A673 (cell line): ENCODE results near the gene NOC4L. TPM values are rescaled to one million over a fixed set of nuclear protein-coding genes. Genes with fewer than 3 reads are reported as not detected.

Source experiments
- BruUV-seq: library from RNA; stranded (reverse); fragments of 400-500 nt; replicated peaks from 2 replicates; lab custom pipeline; 2021; lab: Mats Ljungman, UMichigan
- CTCF ChIA-PET: fragments of 300-600 bp; sonication (Branson Sonifier 250); formaldehyde crosslinking; loops from one replicate; lab custom pipeline; 2022; ENCODE audit warnings: antibody characterized with exemption; lab: Charles Lee
- POLR2A ChIA-PET: fragments of 300-600 bp; sonication (Branson Sonifier 250); formaldehyde crosslinking; loops from one replicate; lab custom pipeline; 2022; ENCODE audit warnings: antibody characterized with exemption; ENCODE audit not compliant: low non-redundant PET; lab: Charles Lee
- DNase-seq: peaks from one replicate; pipeline ENCODE4 v3.0.0-alpha.2; 2015; ENCODE audit warnings: low spot score
- H3K27ac ChIP-seq: fragments of 200-600 bp; sonication (generic); 2 replicates; pipeline ENCODE4 v1.5.1; 2016; ENCODE audit warnings: mixed run types, low read depth, mild to moderate bottlenecking, mixed read lengths, antibody characterized with exemption, low read length; ENCODE audit not compliant: poor library complexity, severe bottlenecking
- H3K27me3 ChIP-seq: fragments of 200-600 bp; sonication (generic); replicated peaks from 2 replicates; pipeline ENCODE4 v1.6.1; 2017; ENCODE audit warnings: mixed run types, low read depth, mild to moderate bottlenecking, mixed read lengths, antibody characterized with exemption, low read length; ENCODE audit not compliant: insufficient read depth, poor library complexity
- H3K36me3 ChIP-seq: fragments of 200-600 bp; sonication (generic); 2 replicates; pipeline ENCODE4 v1.6.1; 2016; ENCODE audit warnings: mixed run types, mild to moderate bottlenecking, mixed read lengths, antibody characterized with exemption, low read length; ENCODE audit not compliant: insufficient read depth, poor library complexity, severe bottlenecking
- H3K4me1 ChIP-seq: fragments of 200-600 bp; sonication (generic); 2 replicates; pipeline ENCODE4 v1.6.1; 2017; ENCODE audit warnings: mixed run types, mild to moderate bottlenecking, mixed read lengths, antibody characterized with exemption, low read length; ENCODE audit not compliant: insufficient read depth, poor library complexity, severe bottlenecking
- H3K4me3 ChIP-seq: fragments of 200-600 bp; sonication (generic); 2 replicates; pipeline ENCODE4 v1.5.1; 2016; ENCODE audit warnings: low read depth, mixed run types, mild to moderate bottlenecking, mixed read lengths, low read length; ENCODE audit not compliant: poor library complexity, severe bottlenecking
- H3K9me3 ChIP-seq: fragments of 200-600 bp; sonication (generic); 2 replicates; pipeline ENCODE4 v1.6.1; 2016; ENCODE audit warnings: mixed run types, low read depth, mild to moderate bottlenecking, mixed read lengths, antibody characterized with exemption, low read length; ENCODE audit not compliant: poor library complexity, severe bottlenecking
- EZH2 ChIP-seq: fragments of 200-600 bp; sonication (generic); IDR thresholded peaks from 2 replicates; pipeline ENCODE4 v1.6.1; 2017; ENCODE audit warnings: borderline replicate concordance, low read depth, mild to moderate bottlenecking, mixed read lengths, antibody characterized with exemption, low read length; ENCODE audit not compliant: poor library complexity, severe bottlenecking
- intact Hi-C: fragments of 100-400 bp; cut with micrococcal nuclease; formaldehyde crosslinking; loops from one replicate; pipeline ENCODE4 v1.10.0; 2022; ENCODE audit not compliant: unreplicated experiment
- total RNA-seq: library from RNA; stranded (reverse); gene quantifications from 2 replicates; pipeline ENCODE4 v1.2.3, GENCODE V29; 2021
- TF ChIP-seq, protein P1 (sequence below): fragments of 300-800, 200-600 bp; sonication (generic); conservative IDR thresholded peaks from 2 replicates; pipeline ENCODE4 v1.5.1; 2017; ENCODE audit warnings: low read depth, mild to moderate bottlenecking, antibody characterized with exemption, low read length, moderate library complexity, mixed read lengths

NOC4L gene
- total RNA-seq, 1 experiment from 2014 or later: 46.9 TPM

DNA sequence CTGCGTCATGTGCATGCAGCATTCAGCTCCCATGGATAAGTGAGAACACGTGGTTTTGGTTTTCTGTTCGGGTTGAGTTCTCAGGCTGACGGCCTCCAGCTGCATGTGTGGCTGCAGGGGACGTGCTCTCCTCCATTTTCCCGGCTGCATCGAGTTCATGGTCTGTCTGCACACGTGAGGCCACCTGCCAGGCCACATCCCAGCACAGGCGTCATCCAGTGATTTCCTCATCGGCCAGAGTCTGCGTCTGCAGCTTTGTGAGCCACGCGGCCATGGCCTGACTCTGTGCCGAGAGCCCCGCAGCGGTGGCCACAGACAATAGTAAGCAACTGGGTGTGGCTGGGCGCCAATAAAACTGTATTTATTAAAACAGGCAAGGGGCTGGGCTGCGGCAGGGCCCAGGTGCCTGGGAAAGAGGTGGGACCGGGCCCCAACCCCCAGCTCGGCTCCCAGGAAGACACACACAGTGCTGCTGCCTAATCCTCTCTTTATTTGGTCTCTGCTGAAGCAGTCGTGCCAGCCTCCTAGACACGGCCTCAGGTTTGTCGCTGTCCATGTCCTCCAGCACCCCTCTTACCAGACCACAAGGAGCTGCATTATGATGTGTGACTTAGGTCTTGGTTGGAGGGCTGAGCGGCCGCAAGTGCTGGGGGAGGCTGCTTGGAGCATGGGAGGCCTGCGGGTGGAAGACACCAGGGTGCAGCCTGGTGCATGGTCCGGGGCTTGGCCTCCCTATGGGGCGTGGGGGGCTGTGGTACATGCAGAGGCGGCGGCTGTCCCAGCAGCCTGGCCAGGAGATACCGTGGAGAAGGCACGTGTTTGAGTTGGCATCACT, 52.0 kb downstream of the NOC4L start:
- ChIA-PET CTCF (no interaction called here), POLR2A (no interaction called here)
- H3K27me3 ChIP-seq: no peaks in the 10 kb centered on the region

DNA sequence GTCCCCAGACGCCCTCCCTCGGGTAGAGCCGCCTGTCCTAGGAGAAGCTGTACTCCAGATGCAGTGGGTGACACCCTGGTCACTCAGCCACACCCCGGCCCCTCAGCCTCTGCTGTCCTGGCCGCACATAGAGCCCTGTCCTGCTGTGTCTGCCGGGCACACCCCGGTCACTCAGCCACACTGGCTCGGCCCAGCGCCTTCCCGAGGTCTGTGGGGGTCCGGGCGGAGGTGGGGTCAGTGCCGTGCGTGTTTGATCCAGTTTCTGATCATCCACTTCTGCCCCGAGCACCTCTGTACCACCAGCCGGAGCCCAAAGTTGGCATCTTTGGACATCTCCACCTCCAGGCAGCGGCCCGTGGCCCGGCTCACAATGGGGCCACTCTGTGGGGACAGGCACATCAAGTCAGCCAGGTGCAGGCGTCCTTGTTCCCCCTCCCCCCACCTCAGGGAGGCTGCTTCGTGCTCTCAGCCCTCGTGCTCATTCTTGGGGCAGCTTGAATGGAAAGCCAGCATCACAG, 52.7 kb downstream of the NOC4L start:
- CTCF ChIA-PET: no interaction called here

More for the DNA sequence above, 52.0 kb downstream of the NOC4L start:
- H3K36me3 ChIP-seq: no peaks in the 10 kb centered on the region
- H3K4me1 ChIP-seq: peaks cover 7% of the 10 kb centered on the region
- BruUV-seq: no TSS peak
- H3K27ac ChIP-seq: no peak overlapping the region
- H3K9me3 ChIP-seq: peaks cover 8% of the 10 kb centered on the region
- no peak for DNase-seq
- H3K4me3 ChIP-seq: no peak overlapping the region
- TF ChIP-seq, protein P1, sequence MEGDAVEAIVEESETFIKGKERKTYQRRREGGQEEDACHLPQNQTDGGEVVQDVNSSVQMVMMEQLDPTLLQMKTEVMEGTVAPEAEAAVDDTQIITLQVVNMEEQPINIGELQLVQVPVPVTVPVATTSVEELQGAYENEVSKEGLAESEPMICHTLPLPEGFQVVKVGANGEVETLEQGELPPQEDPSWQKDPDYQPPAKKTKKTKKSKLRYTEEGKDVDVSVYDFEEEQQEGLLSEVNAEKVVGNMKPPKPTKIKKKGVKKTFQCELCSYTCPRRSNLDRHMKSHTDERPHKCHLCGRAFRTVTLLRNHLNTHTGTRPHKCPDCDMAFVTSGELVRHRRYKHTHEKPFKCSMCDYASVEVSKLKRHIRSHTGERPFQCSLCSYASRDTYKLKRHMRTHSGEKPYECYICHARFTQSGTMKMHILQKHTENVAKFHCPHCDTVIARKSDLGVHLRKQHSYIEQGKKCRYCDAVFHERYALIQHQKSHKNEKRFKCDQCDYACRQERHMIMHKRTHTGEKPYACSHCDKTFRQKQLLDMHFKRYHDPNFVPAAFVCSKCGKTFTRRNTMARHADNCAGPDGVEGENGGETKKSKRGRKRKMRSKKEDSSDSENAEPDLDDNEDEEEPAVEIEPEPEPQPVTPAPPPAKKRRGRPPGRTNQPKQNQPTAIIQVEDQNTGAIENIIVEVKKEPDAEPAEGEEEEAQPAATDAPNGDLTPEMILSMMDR: no peak
- no peak for TF ChIP-seq EZH2
- intact Hi-C loops: no loop called here

DNA sequence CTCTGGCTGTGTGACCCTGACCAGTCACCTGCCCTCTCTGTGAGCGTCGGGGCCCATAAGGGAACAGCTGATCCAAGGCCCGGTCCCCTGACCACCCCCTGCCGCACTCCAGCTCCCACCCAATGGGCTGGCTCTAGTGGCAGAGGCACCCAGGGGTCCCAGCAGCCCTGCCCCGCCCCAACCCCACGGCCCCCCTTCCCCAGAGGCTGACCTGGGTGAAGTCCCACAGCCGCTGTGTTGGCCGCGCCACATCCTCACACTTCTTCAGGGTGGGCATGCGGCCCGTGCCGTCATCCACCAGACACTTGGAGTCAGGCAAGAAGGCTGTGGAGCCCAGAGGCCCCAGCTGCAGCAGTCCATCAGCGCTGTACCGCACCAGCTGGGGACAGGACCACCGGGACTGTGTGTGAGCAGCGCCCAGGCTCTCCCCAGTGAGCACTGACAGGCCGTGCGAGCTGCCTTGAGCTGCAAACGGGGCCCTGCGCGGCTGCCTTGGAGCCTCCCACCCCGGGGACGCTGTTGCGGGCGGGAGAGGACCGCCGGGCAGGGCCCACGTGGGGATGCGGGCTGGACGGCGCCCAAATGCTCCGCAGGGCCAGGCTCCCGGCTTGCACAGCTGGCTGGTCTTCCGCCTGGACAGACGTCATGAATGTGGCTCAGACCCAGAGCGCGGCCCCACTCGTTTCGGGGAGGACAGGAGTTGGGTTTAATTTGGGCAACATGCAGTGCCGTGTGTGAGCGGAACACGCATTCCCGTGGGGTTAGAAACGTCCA, 53.5 kb downstream of the NOC4L start:
- Histone ChIP-seq H3K27ac (no peak overlapping the region), H3K4me3 (no peak overlapping the region), H3K36me3 (no peaks in the 10 kb centered on the region), H3K4me1 (no peaks in the 10 kb centered on the region), H3K9me3 (peaks cover 8% of the 10 kb centered on the region), H3K27me3 (no peaks in the 10 kb centered on the region)
- no TSS peak for BruUV-seq
- POLR2A ChIA-PET: no interaction called here
- CTCF ChIA-PET: no interaction called here
- no peak for DNase-seq
- no peak for TF ChIP-seq EZH2
- TF ChIP-seq, protein P1: no peak
- intact Hi-C loops: no loop called here

More for the DNA sequence above, 52.7 kb downstream of the NOC4L start:
- TF ChIP-seq, protein P1: no peak
- no peak for TF ChIP-seq EZH2
- Histone ChIP-seq H3K4me3 (no peak overlapping the region), H3K4me1 (no peaks in the 10 kb centered on the region), H3K36me3 (no peaks in the 10 kb centered on the region), H3K27ac (no peak overlapping the region), H3K9me3 (peaks cover 8% of the 10 kb centered on the region), H3K27me3 (no peaks in the 10 kb centered on the region)
- BruUV-seq: no TSS peak
- POLR2A ChIA-PET: no interaction called here
- DNase-seq: no peak
- intact Hi-C loops: no loop called here
